K562 (cell line): ENCODE data around the gene JPH4. TPM values are rescaled to one million over a fixed set of nuclear protein-coding genes. Genes with fewer than 3 reads are reported as not detected.

Experiments used
- ATAC-seq: fragments of 200-7000 bp; cut with Tn5 transposase; 3 replicates; pipeline ENCODE4 v1.9.1; 2020; ENCODE audit warnings: moderate library complexity
- BruUV-seq: library from RNA; stranded (reverse); fragments of 400-500 nt; replicated peaks from 2 replicates; lab custom pipeline; 2021; lab: Mats Ljungman, UMichigan
- CTCF ChIA-PET: fragments of 300-600 bp; formaldehyde crosslinking; extraction: SDS; loops from one replicate; lab custom pipeline; 2021; ENCODE audit warnings: low intra/inter-chr PET ratio; lab: Yijun Ruan, JAX
- POLR2A ChIA-PET: fragments of 300-600, 350-650 bp; sonication (Branson Sonifier 250); formaldehyde crosslinking; extraction: SDS; loops from one replicate; lab custom pipeline; 2021; ENCODE audit warnings: antibody characterized with exemption, inconsistent platforms; lab: Yijun Ruan, JAX
- DNase-seq, 4 experiments: peaks; one replicate each; pipeline versions ENCODE4 v3.0.0 to v3.0.0-alpha.2; 2011 to 2018; ENCODE audit warnings: low spot score in 3 of 4, mixed read lengths in 3 of 4; ENCODE audit errors: extremely low read depth in 1 of 4
- FAIRE-seq: peaks from 2 replicates; lab custom pipeline; 2011; peaks lifted over from hg19 to GRCh38; lab: Jason Lieb, UNC
- H2AFZ ChIP-seq: 2 replicates; pipeline ENCODE4 v1.6.0; 2011; ENCODE audit warnings: low read depth, low read length, control low read depth, inconsistent platforms
- H3K27ac ChIP-seq: fragments of 200-600 bp; 3 replicates; pipeline ENCODE4 v1.8.0; 2011; ENCODE audit warnings: low read depth, mild to moderate bottlenecking, control low read depth, inconsistent platforms, low read length, moderate library complexity, mixed read lengths; ENCODE audit errors: extremely low read depth
- H3K27me3 ChIP-seq, 2 experiments: fragments of 300-600 bp in 1 of 2; 2 replicates in 1 of 2; 3 replicates in 1 of 2; pipeline versions ENCODE4 v1.6.0 to v1.8.0; 2011; ENCODE audit warnings: inconsistent platforms in 2 of 2, low read length in 2 of 2, mild to moderate bottlenecking in 1 of 2, mixed read lengths in 1 of 2, moderate library complexity in 1 of 2; ENCODE audit not compliant: control insufficient read depth in 2 of 2, insufficient read depth in 2 of 2
- H3K36me3 ChIP-seq: fragments of 300-600 bp; 3 replicates; pipeline ENCODE4 v1.8.0; 2011; ENCODE audit warnings: mild to moderate bottlenecking, low read length, inconsistent platforms; ENCODE audit not compliant: control insufficient read depth, insufficient read depth
- H3K4me1 ChIP-seq, 2 experiments: fragments of 200-600 bp in 1 of 2; replicated peaks in 1 of 2; 2 replicates in 1 of 2; 3 replicates in 1 of 2; pipeline versions ENCODE4 v1.5.1 to v1.8.0; 2011; ENCODE audit warnings: inconsistent platforms in 2 of 2, low read length in 2 of 2, mild to moderate bottlenecking in 1 of 2, mixed read lengths in 1 of 2, moderate library complexity in 1 of 2; ENCODE audit not compliant: control insufficient read depth in 2 of 2, insufficient read depth in 2 of 2
- H3K4me2 ChIP-seq: 2 replicates; pipeline ENCODE4 v1.6.1; 2011; ENCODE audit warnings: low read length, control low read depth, inconsistent platforms, mixed read lengths; ENCODE audit not compliant: insufficient read depth
- H3K4me3 ChIP-seq: fragments of 200-600 bp; sonication (generic), shearing (Covaris generic); 2 replicates; pipeline ENCODE4 v1.5.1; 2016; ENCODE audit warnings: control low read depth, inconsistent platforms
- H3K79me2 ChIP-seq: fragments of 200-600 bp; 3 replicates; pipeline ENCODE4 v1.8.0; 2011; ENCODE audit warnings: low read length, inconsistent platforms; ENCODE audit not compliant: control insufficient read depth, insufficient read depth
- H3K9ac ChIP-seq, 2 experiments: 2 replicates each; pipeline versions ENCODE4 v1.6.0 to v1.6.1; 2011; ENCODE audit warnings: low read depth in 2 of 2, low read length in 2 of 2, control low read depth in 1 of 2, inconsistent platforms in 1 of 2, mild to moderate bottlenecking in 1 of 2, mixed read lengths in 1 of 2; ENCODE audit not compliant: insufficient read depth in 1 of 2
- H3K9me1 ChIP-seq: one replicate; pipeline ENCODE4 v1.6.0; 2011; ENCODE audit warnings: inconsistent platforms, mild to moderate bottlenecking, low read length, moderate library complexity; ENCODE audit not compliant: control insufficient read depth, insufficient read depth
- H3K9me3 ChIP-seq: replicated peaks from 2 replicates; pipeline ENCODE4 v1.5.1; 2011; ENCODE audit warnings: low read depth, low read length, inconsistent platforms; ENCODE audit not compliant: control insufficient read depth, insufficient read depth
- H4K20me1 ChIP-seq: replicated peaks from 2 replicates; pipeline ENCODE4 v1.6.1; 2011; ENCODE audit warnings: low read length, inconsistent platforms, mixed read lengths; ENCODE audit not compliant: control insufficient read depth, insufficient read depth
- ARID3A ChIP-seq: IDR thresholded peaks from 2 replicates; pipeline ENCODE4 v1.6.1; 2012; ENCODE audit warnings: low read depth, low read length, improper control_type of control experiment, borderline replicate concordance
- E4F1 ChIP-seq: fragments of 250-450 bp; sonication (Bioruptor Pico); IDR thresholded peaks from 2 replicates; pipeline ENCODE4 v1.5.0; 2021; ENCODE audit warnings: mild to moderate bottlenecking, borderline replicate concordance
- GABPB1 ChIP-seq: sonication (generic); formaldehyde crosslinking; IDR thresholded peaks from 2 replicates; pipeline ENCODE4 v1.8.0; 2022; ENCODE audit warnings: mild to moderate bottlenecking, missing genetic modification reagents
- MCM2 ChIP-seq: fragments of 450-650 bp; IDR thresholded peaks from 2 replicates; pipeline ENCODE4 v1.6.1; 2017; ENCODE audit warnings: low read depth, mild to moderate bottlenecking
- PRDM10 ChIP-seq: fragments of 450-650 bp; IDR thresholded peaks from 2 replicates; pipeline ENCODE4 v1.6.1; 2018; ENCODE audit not compliant: partially characterized antibody
- WGBS: fragments of 100-300 bp; shearing (Covaris generic); methylation state at CpG from one replicate; pipeline ENCODE4 v1.1.6; 2016; ENCODE audit warnings: low coverage, mixed read lengths; ENCODE audit not compliant: insufficient coverage; ENCODE audit errors: missing lambda C conversion rate; 5-methylcytosine and 5-hydroxymethylcytosine counted together
- in situ Hi-C: fragments of 300-500 bp; cut with MboI; formaldehyde crosslinking; loops from 4 replicates; pipeline ENCODE4 v1.15.0; 2018; ENCODE audit warnings: inconsistent platforms, mixed read lengths
- intact Hi-C: fragments of 100-400 bp; cut with micrococcal nuclease; formaldehyde crosslinking; loops from 2 replicates; pipeline ENCODE4 v1.14.2; 2022
- polyA plus RNA-seq, 8 experiments: library from polyadenylated mRNA; depleted of rRNA in 4 of 8; stranded (reverse) in 5 of 8; unstranded in 3 of 8; fragments of >200 nt; fragmentation: Nextera tagmentation in 2 of 8; fragmentation: Illumina TruSeq in 1 of 8; extraction: Ambion mirVana in 2 of 8; extraction: Trizol in 1 of 8; gene quantifications; 2 replicates each; pipeline versions ENCODE4 v1.2.1 to v1.2.3, GENCODE V29; 2011 to 2014; ENCODE audit warnings: inconsistent platforms in 1 of 8, missing spikeins in 1 of 8
- total RNA-seq, 7 experiments: library from RNA; depleted of rRNA in 6 of 7; stranded (reverse); fragments of >200 nt in 6 of 7; fragmentation: Illumina TruSeq in 2 of 7; extraction: Trizol in 2 of 7; gene quantifications; 2 replicates each; pipeline versions ENCODE4 v1.2.1 to v1.2.3, GENCODE V29; 2011 to 2021; ENCODE audit warnings: low replicate concordance in 1 of 7
- TF ChIP-seq, protein P1 (sequence below): fragments of 450-650 bp; IDR thresholded peaks from one replicate; pipeline ENCODE4 v1.6.1; 2018; ENCODE audit warnings: mild to moderate bottlenecking, moderate library complexity; ENCODE audit not compliant: partially characterized antibody

Gene JPH4
- total and polyA plus RNA-seq, 9 of the 15 experiments (the other 6 are each of a cell fraction or from before 2014, with no cell fraction given), result 0.04 to 0.13 (median 0.06) TPM; not detected in 5

GRCh38 chr14:23613242-23614070, 34.9 kb upstream of the JPH4 start:
- Histone ChIP-seq H3K4me2 (no peak overlapping the region), H3K36me3 (no peaks in the 10 kb centered on the region), H3K27ac (no peak overlapping the region), H4K20me1 (no peaks in the 10 kb centered on the region), H3K4me3 (no peak overlapping the region), H3K9me1 (no peaks in the 10 kb centered on the region), H3K4me1 (peaks cover 0 to 2% of the 10 kb centered on the region in 2 experiments; a peak in 1 of 5 replicates), H3K9me3 (no peaks in the 10 kb centered on the region), H3K9ac (no peak overlapping the region), H2AFZ (no peak overlapping the region), H3K27me3 (peaks cover 0 to 6% of the 10 kb centered on the region in 2 experiments; a peak in 1 of 5 replicates), H3K79me2 (no peaks in the 10 kb centered on the region)
- ATAC-seq (no peak), FAIRE-seq (no peak), DNase-seq (no peak)
- ChIA-PET POLR2A (no interaction called here), CTCF (no interaction called here)
- intact Hi-C loops, result no loop called here
- WGBS, result 6% methylated on average over 6 of the region's 6 CpGs
- TF ChIP-seq MCM2, result no peak
- TF ChIP-seq GABPB1 (CRISPR knock-in tag), result no peak
- no peak for TF ChIP-seq PRDM10
- TF ChIP-seq, protein P1, sequence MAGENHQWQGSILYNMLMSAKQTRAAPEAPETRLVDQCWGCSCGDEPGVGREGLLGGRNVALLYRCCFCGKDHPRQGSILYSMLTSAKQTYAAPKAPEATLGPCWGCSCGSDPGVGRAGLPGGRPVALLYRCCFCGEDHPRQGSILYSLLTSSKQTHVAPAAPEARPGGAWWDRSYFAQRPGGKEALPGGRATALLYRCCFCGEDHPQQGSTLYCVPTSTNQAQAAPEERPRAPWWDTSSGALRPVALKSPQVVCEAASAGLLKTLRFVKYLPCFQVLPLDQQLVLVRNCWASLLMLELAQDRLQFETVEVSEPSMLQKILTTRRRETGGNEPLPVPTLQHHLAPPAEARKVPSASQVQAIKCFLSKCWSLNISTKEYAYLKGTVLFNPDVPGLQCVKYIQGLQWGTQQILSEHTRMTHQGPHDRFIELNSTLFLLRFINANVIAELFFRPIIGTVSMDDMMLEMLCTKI, result no peak
- no peak for TF ChIP-seq ARID3A
- no peak for TF ChIP-seq E4F1 (CRISPR knock-in tag)
- in situ Hi-C loops, result no loop called here
- no TSS peak for BruUV-seq
